HEK293T (cell line): ENCODE measurements around the gene SMARCD2.

Experiments used
- CTCF ChIA-PET: fragments of 350-600 bp; formaldehyde crosslinking; extraction: SDS; loops from one replicate; lab custom pipeline; 2021; ENCODE audit warnings: antibody characterized with exemption, inconsistent platforms; lab: Yijun Ruan, JAX
- POLR2A ChIA-PET: fragments of 350-600 bp; formaldehyde crosslinking; extraction: SDS; loops from one replicate; lab custom pipeline; 2020; ENCODE audit warnings: antibody characterized with exemption, inconsistent platforms; lab: Yijun Ruan, JAX
- DNase-seq: peaks from one replicate; pipeline ENCODE4 v3.0.0; 2012; ENCODE audit warnings: mixed read lengths; ENCODE audit errors: extremely low spot score
- ARNT ChIP-seq: fragments of 450-650 bp; IDR thresholded peaks from 2 replicates; pipeline ENCODE4 v1.6.1; 2017; ENCODE audit warnings: mild to moderate bottlenecking
- BHLHE40 ChIP-seq: fragments of 450-650 bp; IDR thresholded peaks from 2 replicates; pipeline ENCODE4 v1.6.1; 2016; ENCODE audit warnings: mild to moderate bottlenecking, moderate library complexity, borderline replicate concordance
- CTBP1 ChIP-seq: fragments of 450-650 bp; IDR thresholded peaks from 2 replicates; pipeline ENCODE4 v1.6.1; 2016; ENCODE audit warnings: borderline replicate concordance
- ELF4 ChIP-seq: fragments of 450-650 bp; IDR thresholded peaks from 2 replicates; pipeline ENCODE4 v1.6.1; 2017; ENCODE audit warnings: antibody characterized with exemption
- FOXA1 ChIP-seq: fragments of 450-650 bp; IDR thresholded peaks from 2 replicates; pipeline ENCODE4 v1.6.1; 2016; ENCODE audit warnings: mild to moderate bottlenecking
- FOXK2 ChIP-seq: fragments of 450-650 bp; IDR thresholded peaks from 2 replicates; pipeline ENCODE4 v1.6.1; 2016; ENCODE audit warnings: mild to moderate bottlenecking
- FOXM1 ChIP-seq: fragments of 450-650 bp; IDR thresholded peaks from 2 replicates; pipeline ENCODE4 v1.6.1; 2017; ENCODE audit warnings: mild to moderate bottlenecking, borderline replicate concordance
- HDGF ChIP-seq: fragments of 450-650 bp; IDR thresholded peaks from 2 replicates; pipeline ENCODE4 v1.6.1; 2017; ENCODE audit warnings: antibody characterized with exemption, borderline replicate concordance
- L3MBTL2 ChIP-seq: fragments of 450-650 bp; conservative IDR thresholded peaks from 2 replicates; pipeline ENCODE4 v1.6.1; 2016; ENCODE audit warnings: mild to moderate bottlenecking
- LEF1 ChIP-seq: fragments of 450-650 bp; IDR thresholded peaks from 2 replicates; pipeline ENCODE4 v1.6.1; 2017; ENCODE audit warnings: mild to moderate bottlenecking, borderline replicate concordance
- NFRKB ChIP-seq: fragments of 450-650 bp; IDR thresholded peaks from 2 replicates; pipeline ENCODE4 v1.6.1; 2016; ENCODE audit warnings: mild to moderate bottlenecking, moderate library complexity
- PKNOX1 ChIP-seq: fragments of 450-650 bp; IDR thresholded peaks from 2 replicates; pipeline ENCODE4 v1.6.1; 2016
- SP1 ChIP-seq: fragments of 450-650 bp; IDR thresholded peaks from 2 replicates; pipeline ENCODE4 v1.6.1; 2017
- SUZ12 ChIP-seq: fragments of 450-650 bp; IDR thresholded peaks from 2 replicates; pipeline ENCODE4 v1.6.1; 2016; ENCODE audit warnings: mild to moderate bottlenecking
- TARDBP ChIP-seq: fragments of 450-650 bp; IDR thresholded peaks from 2 replicates; pipeline ENCODE4 v1.6.1; 2016
- ZNF384 ChIP-seq: fragments of 450-650 bp; IDR thresholded peaks from 2 replicates; pipeline ENCODE4 v1.6.1; 2016

Gene SMARCD2

DNA sequence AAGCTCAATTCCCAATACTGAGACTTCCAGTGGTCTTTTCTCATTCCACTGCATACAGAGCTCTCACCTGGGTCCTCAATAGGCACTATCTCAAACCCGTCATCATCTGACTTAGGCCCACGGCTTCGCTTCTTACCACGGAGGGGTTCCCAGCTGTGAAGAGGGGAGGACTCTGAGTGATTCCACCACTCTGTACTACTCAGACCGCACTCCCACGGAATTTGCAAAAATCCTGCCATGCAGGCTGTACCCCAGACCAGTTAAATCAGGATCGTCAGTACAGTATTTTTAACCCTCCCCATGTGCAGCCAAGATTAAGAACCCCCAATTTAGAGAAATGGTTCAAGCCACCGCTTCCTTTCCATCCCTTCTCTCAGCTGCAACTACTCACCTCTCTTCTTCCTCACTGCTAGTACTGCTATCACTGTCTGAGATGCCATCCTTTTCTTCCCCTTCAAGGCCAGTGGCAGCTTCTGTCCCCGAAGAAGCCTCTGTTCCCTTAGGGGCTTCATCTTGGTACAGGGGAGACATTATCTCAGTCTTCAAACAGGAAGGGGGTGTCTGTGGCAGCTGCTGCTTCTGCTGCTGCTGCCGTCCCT, 21.4 kb downstream of the SMARCD2 start:
- TF ChIP-seq LEF1 (no peak), BHLHE40 (no peak), PKNOX1 (no peak), FOXM1 (no peak), SUZ12 (no peak)
- POLR2A ChIA-PET, result interaction anchor here (1.1 to 1.3 kb wide), 2 partner anchors 9 to 47 kb away, joined by 5 read pairs; partner anchors contain the start of gene DDX42
- CTCF ChIA-PET, result interaction anchor here (0.6 to 0.9 kb wide), 3 partner anchors 40 to 497 kb away, joined by 3 to 4 read pairs (median 3); no protein-coding TSS in a partner anchor
- no peak for DNase-seq

DNA sequence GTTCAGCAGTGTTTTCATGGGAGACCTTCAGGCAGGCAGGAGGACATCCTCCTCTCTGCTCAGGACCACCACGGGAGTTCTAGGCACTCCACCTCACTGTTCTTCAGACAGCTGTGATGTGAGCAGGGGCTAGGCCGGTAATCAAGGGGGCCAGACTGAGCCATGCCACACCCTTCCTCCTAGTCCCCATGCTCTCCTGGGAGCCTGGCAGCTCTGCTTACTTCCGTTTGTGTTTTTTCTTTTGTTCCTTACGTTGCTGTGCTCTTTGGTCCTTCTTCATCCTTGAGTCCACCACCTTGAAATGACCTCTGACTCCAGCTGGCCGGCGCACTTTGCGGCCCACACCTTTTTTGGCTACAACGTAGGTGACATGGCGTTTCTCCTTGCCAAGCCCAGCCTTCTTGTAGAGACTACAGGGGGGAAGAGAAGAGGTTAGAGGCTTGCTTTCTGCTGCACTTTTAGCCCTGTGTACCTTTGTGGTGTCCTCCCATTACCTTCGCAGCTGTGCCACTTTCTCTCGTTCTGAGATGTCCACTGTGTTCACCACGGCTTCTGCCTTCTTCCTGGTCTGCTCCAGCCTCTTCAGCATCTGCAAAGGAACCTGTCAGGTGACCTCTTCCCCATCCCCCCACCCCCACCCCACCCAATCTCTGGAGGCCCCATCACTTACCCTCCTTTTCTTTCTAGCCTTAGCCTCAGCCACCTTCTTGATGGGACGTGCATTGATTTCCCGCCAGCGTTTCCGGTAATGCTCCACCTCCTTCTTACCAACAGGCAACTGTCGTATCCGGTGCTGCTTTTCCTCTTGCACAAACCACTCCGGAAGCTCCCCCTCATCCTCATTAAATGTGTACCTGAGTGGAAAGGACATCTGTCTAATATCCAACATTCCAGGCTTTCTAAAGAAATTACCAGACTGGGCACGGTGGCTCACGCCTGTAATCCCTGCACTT, 22.6 kb downstream of the SMARCD2 start:
- no peak for TF ChIP-seq ZNF384
- TF ChIP-seq CTBP1, result no peak
- TF ChIP-seq SUZ12, result no peak
- TF ChIP-seq FOXK2, result no peak
- POLR2A ChIA-PET, result interaction anchor here (1.1 to 4.2 kb wide), 3 partner anchors 7 to 13 kb away, joined by 5 to 32 read pairs (median 5); partner anchors contain the start of genes FTSJ3 and PSMC5
- no peak for DNase-seq
- CTCF ChIA-PET, result interaction anchor here (0.9 kb wide), 1 partner anchor 122 kb away, joined by 3 read pairs; no protein-coding TSS in a partner anchor

GRCh38 chr17:63819131-63819530, 23.4 kb downstream of the SMARCD2 start:
- POLR2A ChIA-PET, result interaction anchor here (2.0 to 4.2 kb wide), 2 partner anchors 8 to 14 kb away, joined by 5 to 32 read pairs; partner anchors contain the start of genes FTSJ3 and PSMC5
- TF ChIP-seq SUZ12 (no peak), SP1 (no peak), FOXA1 (no peak), ZNF384 (no peak), NFRKB (no peak), ELF4 (no peak), BHLHE40 (no peak), ARNT (no peak), TARDBP (no peak), L3MBTL2 (no peak), FOXK2 (no peak), FOXM1 (no peak), LEF1 (no peak), CTBP1 (no peak), PKNOX1 (no peak), HDGF (no peak)
- no peak for DNase-seq
- CTCF ChIA-PET, result no interaction called here

DNA sequence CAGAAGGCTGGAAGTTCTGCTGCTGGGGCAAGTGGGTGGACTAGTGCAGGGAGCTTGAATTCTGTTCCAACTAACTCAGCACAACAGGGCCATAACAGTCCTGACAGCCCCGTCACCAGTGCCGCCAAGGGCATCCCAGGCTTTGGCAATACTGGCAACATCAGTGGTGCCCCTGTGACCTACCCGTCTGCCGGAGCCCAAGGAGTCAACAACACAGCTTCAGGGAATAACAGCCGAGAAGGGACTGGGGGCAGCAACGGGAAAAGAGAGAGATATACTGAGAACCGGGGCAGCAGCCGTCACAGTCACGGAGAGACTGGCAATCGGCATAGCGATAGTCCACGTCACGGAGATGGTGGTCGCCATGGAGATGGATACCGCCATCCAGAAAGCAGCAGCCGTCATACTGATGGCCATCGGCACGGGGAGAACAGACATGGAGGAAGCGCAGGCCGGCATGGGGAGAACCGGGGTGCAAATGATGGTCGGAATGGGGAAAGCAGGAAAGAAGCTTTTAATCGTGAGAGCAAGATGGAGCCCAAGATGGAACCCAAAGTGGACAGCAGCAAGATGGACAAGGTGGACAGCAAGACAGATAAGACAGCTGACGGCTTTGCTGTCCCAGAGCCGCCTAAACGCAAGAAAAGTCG, 24.6 kb downstream of the SMARCD2 start:
- DNase-seq, result no peak
- TF ChIP-seq BHLHE40 (no peak), TARDBP (no peak), ARNT (no peak), CTBP1 (no peak), SUZ12 (no peak), PKNOX1 (no peak), SP1 (no peak), LEF1 (no peak), HDGF (no peak), FOXA1 (no peak), ZNF384 (no peak), NFRKB (no peak), FOXM1 (no peak), L3MBTL2 (no peak)
- ChIA-PET POLR2A (interaction anchor here (0.8 to 4.2 kb wide), 3 partner anchors 9 to 44 kb away, joined by 4 to 32 read pairs (median 5); partner anchors contain the start of genes CCDC47, DDX42, FTSJ3 and PSMC5), CTCF (interaction anchor here (0.6 kb wide), 1 partner anchor 62 kb away, joined by 4 read pairs; no protein-coding TSS in a partner anchor)

DNA sequence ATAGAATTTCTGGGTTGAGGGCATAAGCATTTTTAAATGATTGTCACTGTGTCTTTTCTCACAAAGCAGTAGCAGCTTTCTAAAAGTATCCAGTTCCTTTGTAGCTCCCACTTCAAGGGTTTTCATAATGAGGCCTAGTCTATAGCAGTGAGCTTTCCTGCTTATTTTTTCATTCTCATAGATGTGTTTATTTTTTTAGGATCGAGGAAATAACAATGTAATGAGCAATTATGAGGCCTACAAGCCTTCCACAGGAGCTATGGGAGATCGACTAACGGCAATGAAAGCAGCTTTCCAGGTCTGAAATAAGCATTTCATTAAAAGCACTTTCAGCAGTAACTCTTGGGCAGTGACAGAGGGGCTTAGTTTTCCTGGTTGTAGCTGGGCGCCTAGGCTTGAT, 25.8 kb downstream of the SMARCD2 start:
- TF ChIP-seq FOXM1, result no peak
- TF ChIP-seq FOXK2, result no peak
- TF ChIP-seq LEF1, result no peak
- no peak for TF ChIP-seq FOXA1
- TF ChIP-seq L3MBTL2, result no peak
- no peak for TF ChIP-seq PKNOX1
- no peak for TF ChIP-seq TARDBP
- TF ChIP-seq CTBP1, result no peak
- TF ChIP-seq SP1, result no peak
- no peak for TF ChIP-seq SUZ12
- no peak for TF ChIP-seq BHLHE40
- no peak for TF ChIP-seq ZNF384
- no peak for DNase-seq
- POLR2A ChIA-PET, result interaction anchor here (1.5 to 4.2 kb wide), 2 partner anchors 10 to 43 kb away, joined by 5 to 32 read pairs; partner anchors contain the start of genes CCDC47, DDX42, FTSJ3 and PSMC5
- CTCF ChIA-PET, result no interaction called here
